H9 (cell line): ENCODE results near the gene PAAF1. TPM values are rescaled to one million over a fixed set of nuclear protein-coding genes. Genes with fewer than 3 reads are reported as not detected.

Source experiments
- DNase-seq: peaks from one replicate; pipeline ENCODE4 v3.0.0-alpha.2; 2017
- H2AFZ ChIP-seq: one replicate; pipeline ENCODE4 v1.6.1; 2013; ENCODE audit warnings: mild to moderate bottlenecking, low read length, control low read depth, moderate library complexity
- H2AK5ac ChIP-seq: 2 replicates; pipeline ENCODE4 v1.6.1; 2013; ENCODE audit warnings: low read length, control low read depth, mixed read lengths; ENCODE audit not compliant: insufficient read length
- H2BK120ac ChIP-seq: one replicate; pipeline ENCODE4 v1.6.1; 2013; ENCODE audit warnings: low read depth, mild to moderate bottlenecking, low read length, control low read depth, inconsistent platforms; ENCODE audit not compliant: poor library complexity, severe bottlenecking
- H2BK12ac ChIP-seq: 2 replicates; pipeline ENCODE4 v1.6.1; 2013; ENCODE audit warnings: low read length, control low read depth, mixed read lengths, low read depth; ENCODE audit not compliant: insufficient read length
- H2BK15ac ChIP-seq: 2 replicates; pipeline ENCODE4 v1.6.1; 2013; ENCODE audit warnings: low read depth, low read length, control low read depth
- H2BK20ac ChIP-seq: one replicate; pipeline ENCODE4 v1.6.1; 2013; ENCODE audit warnings: low read depth, mild to moderate bottlenecking, low read length, control low read depth, inconsistent platforms; ENCODE audit not compliant: poor library complexity, severe bottlenecking
- H2BK5ac ChIP-seq: 2 replicates; pipeline ENCODE4 v1.6.1; 2013; ENCODE audit warnings: low read length, control low read depth, mixed read lengths; ENCODE audit not compliant: insufficient read length
- H3K14ac ChIP-seq: 2 replicates; pipeline ENCODE4 v1.6.1; 2013; ENCODE audit warnings: low read length, control low read depth; ENCODE audit not compliant: insufficient read depth
- H3K18ac ChIP-seq: 2 replicates; pipeline ENCODE4 v1.6.1; 2013; ENCODE audit warnings: low read depth, mild to moderate bottlenecking, mixed read lengths, low read length, control low read depth; ENCODE audit not compliant: insufficient read length
- H3K23ac ChIP-seq: 2 replicates; pipeline ENCODE4 v1.6.1; 2013; ENCODE audit warnings: low read length, control low read depth, mixed read lengths, low read depth; ENCODE audit not compliant: insufficient read length
- H3K23me2 ChIP-seq: 2 replicates; pipeline ENCODE4 v1.6.1; 2013; ENCODE audit warnings: low read depth, mild to moderate bottlenecking, mixed read lengths, low read length, control low read depth; ENCODE audit not compliant: insufficient read length, poor library complexity, severe bottlenecking
- H3K27ac ChIP-seq: 2 replicates; pipeline ENCODE4 v1.5.1; 2013; ENCODE audit warnings: low read length, control low read depth, mixed read lengths, low read depth; ENCODE audit not compliant: insufficient read length
- H3K27me3 ChIP-seq: 2 replicates; pipeline ENCODE4 v1.6.1; 2013; ENCODE audit warnings: low read length, control low read depth, inconsistent platforms; ENCODE audit not compliant: insufficient read depth
- H3K4ac ChIP-seq: 2 replicates; pipeline ENCODE4 v1.6.1; 2013; ENCODE audit warnings: low read depth, mild to moderate bottlenecking, control low read depth, inconsistent platforms, low read length, moderate library complexity
- H3K4me1 ChIP-seq: 2 replicates; pipeline ENCODE4 v1.6.1; 2013; ENCODE audit warnings: low read length, control low read depth, inconsistent platforms; ENCODE audit not compliant: insufficient read depth
- H3K4me2 ChIP-seq: 2 replicates; pipeline ENCODE4 v1.6.1; 2013; ENCODE audit warnings: low read length, control low read depth, mixed read lengths; ENCODE audit not compliant: insufficient read length, insufficient read depth
- H3K56ac ChIP-seq: 2 replicates; pipeline ENCODE4 v1.6.1; 2013; ENCODE audit warnings: low read depth, mild to moderate bottlenecking, mixed read lengths, low read length, control low read depth; ENCODE audit not compliant: insufficient read length
- H3K79me1 ChIP-seq: 2 replicates; pipeline ENCODE4 v1.6.1; 2013; ENCODE audit warnings: low read depth, mild to moderate bottlenecking, moderate library complexity, low read length, control low read depth, inconsistent platforms; ENCODE audit not compliant: insufficient read depth, poor library complexity, severe bottlenecking
- H3K79me2 ChIP-seq: 2 replicates; pipeline ENCODE4 v1.6.1; 2013; ENCODE audit warnings: low read length, control low read depth, inconsistent platforms; ENCODE audit not compliant: insufficient read depth
- H3K9ac ChIP-seq: 2 replicates; pipeline ENCODE4 v1.6.1; 2013; ENCODE audit warnings: low read length, control low read depth, mixed read lengths; ENCODE audit not compliant: insufficient read length; ENCODE audit errors: extremely low read depth
- H3K9me3 ChIP-seq: one replicate; pipeline ENCODE4 v1.6.1; 2013; ENCODE audit warnings: low read depth, low read length, inconsistent platforms; ENCODE audit not compliant: control insufficient read depth
- H3T11ph ChIP-seq: one replicate; pipeline ENCODE4 v1.6.1; 2013; ENCODE audit warnings: mild to moderate bottlenecking, low read length, control low read depth, inconsistent platforms
- H4K20me1 ChIP-seq: one replicate; pipeline ENCODE4 v1.6.1; 2013; ENCODE audit not compliant: control insufficient read depth, insufficient read length, insufficient read depth
- H4K5ac ChIP-seq: 2 replicates; pipeline ENCODE4 v1.6.1; 2013; ENCODE audit warnings: low read depth, mild to moderate bottlenecking, mixed read lengths, low read length, control low read depth; ENCODE audit not compliant: insufficient read length
- H4K8ac ChIP-seq: replicated peaks from 2 replicates; pipeline ENCODE4 v1.6.1; 2013; ENCODE audit warnings: low read length, control low read depth, mixed read lengths, low read depth; ENCODE audit not compliant: insufficient read length
- H4K91ac ChIP-seq: 2 replicates; pipeline ENCODE4 v1.6.1; 2013; ENCODE audit warnings: low read depth, mild to moderate bottlenecking, moderate library complexity, mixed read lengths, low read length, control low read depth; ENCODE audit not compliant: insufficient read length
- H3K27ac Mint-ChIP-seq, 3 experiments: 2 replicates in 2 of 3; 3 replicates in 1 of 3; pipeline ENCODE4 v1.8.0; 2020 to 2021; ENCODE audit warnings: mixed read lengths in 3 of 3, mild to moderate bottlenecking in 1 of 3, moderate library complexity in 1 of 3
- H3K27me3 Mint-ChIP-seq: 2 replicates; pipeline ENCODE4 v1.8.0; 2021; ENCODE audit warnings: low read depth, mild to moderate bottlenecking, moderate library complexity, mixed read lengths
- H3K36me3 Mint-ChIP-seq, 3 experiments: 2 replicates in 2 of 3; 3 replicates in 1 of 3; pipeline ENCODE4 v1.8.0; 2020 to 2021; ENCODE audit warnings: low read depth in 3 of 3, mixed read lengths in 3 of 3; ENCODE audit not compliant: insufficient read depth in 1 of 3
- H3K4me1 Mint-ChIP-seq, 2 experiments: 2 replicates each; pipeline ENCODE4 v1.8.0; 2020; ENCODE audit warnings: mixed read lengths in 2 of 2
- H3K4me3 Mint-ChIP-seq, 2 experiments: 2 replicates in 1 of 2; 3 replicates in 1 of 2; pipeline ENCODE4 v1.8.0; 2020 to 2021; ENCODE audit warnings: mild to moderate bottlenecking in 2 of 2, mixed read lengths in 2 of 2, moderate library complexity in 1 of 2
- H3K9me3 Mint-ChIP-seq, 2 experiments: 2 replicates in 1 of 2; 3 replicates in 1 of 2; pipeline ENCODE4 v1.8.0; 2020; ENCODE audit warnings: mild to moderate bottlenecking in 2 of 2, mixed read lengths in 2 of 2, moderate library complexity in 1 of 2
- WGBS: extraction: QIAGEN DNeasy Blood & Tissue Kit; methylation state at CpG from one replicate; pipeline ENCODE4 v1.1.7; 2013; ENCODE audit warnings: missing lambda C conversion rate, low lambda C conversion rate, mixed read lengths; ENCODE audit not compliant: insufficient read length; ENCODE audit errors: extremely low coverage; 5-methylcytosine and 5-hydroxymethylcytosine counted together
- total RNA-seq: library from RNA; stranded (reverse); gene quantifications from 2 replicates; pipeline ENCODE4 v1.2.1, GENCODE V29; 2021
- TF ChIP-seq, protein P1 (sequence below): fragments of 200-600 bp; sonication (generic); conservative IDR thresholded peaks from 3 replicates; pipeline ENCODE4 v1.8.0; 2021; ENCODE audit warnings: antibody characterized with exemption, mild to moderate bottlenecking

The PAAF1 gene
- total RNA-seq, 1 experiment from 2014 or later = 24.3 TPM

DNA sequence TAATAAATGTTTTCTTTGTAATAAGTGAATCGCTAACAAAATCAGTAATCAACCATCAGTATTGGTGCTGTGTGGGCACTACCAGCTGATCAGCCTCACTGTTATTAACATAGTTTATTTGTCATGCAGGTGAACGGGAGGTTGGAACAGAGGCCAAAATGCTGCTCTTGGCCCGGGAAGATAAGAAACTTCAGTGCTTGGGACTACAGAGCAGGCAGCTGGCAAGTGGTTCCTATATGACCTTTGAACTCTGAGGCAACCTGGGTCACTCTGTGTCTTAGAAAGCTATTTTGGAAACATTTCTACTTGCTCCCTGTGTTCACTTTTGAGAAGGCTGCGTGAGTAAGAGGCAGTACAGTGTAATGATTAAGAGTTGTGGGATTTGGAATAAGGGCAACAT, 37.5 kb downstream of the PAAF1 start:
- no peak overlapping the region for H3K56ac ChIP-seq
- no peak overlapping the region for H2BK12ac ChIP-seq
- 0 out of 7 replicates have a peak overlapping the region, but pooled peaks of 1 of the 3 experiments have one; percentile 69 for H3K27ac Mint-ChIP-seq
- H3K9ac ChIP-seq = no peak overlapping the region
- H4K5ac ChIP-seq = no peak overlapping the region
- no peaks in the 10 kb centered on the region for H3K23me2 ChIP-seq
- H4K20me1 ChIP-seq = no peaks in the 10 kb centered on the region
- no peaks in the 10 kb centered on the region for H3K9me3 Mint-ChIP-seq
- no CpG with 5 or more reads among the region's 4 CpGs for WGBS
- H3K4me3 Mint-ChIP-seq = no peak overlapping the region
- no peak overlapping the region for H2BK20ac ChIP-seq
- no peak overlapping the region for H4K91ac ChIP-seq
- H3T11ph ChIP-seq = no peak overlapping the region
- no peak overlapping the region for H2BK15ac ChIP-seq
- H3K27ac ChIP-seq = no peak overlapping the region
- H3K36me3 Mint-ChIP-seq = peaks cover 10 to 46% (median 37%) of the 10 kb centered on the region in 3 experiments; a peak in 6 of 7 replicates
- no peak overlapping the region for H3K14ac ChIP-seq
- no peaks in the 10 kb centered on the region for H3K4me1 ChIP-seq
- DNase-seq = no peak
- no peak overlapping the region for H2BK5ac ChIP-seq
- H3K27me3 ChIP-seq = no peaks in the 10 kb centered on the region
- H2AFZ ChIP-seq = no peak overlapping the region
- H3K9me3 ChIP-seq = no peaks in the 10 kb centered on the region
- no peaks in the 10 kb centered on the region for H3K27me3 Mint-ChIP-seq
- H3K23ac ChIP-seq = no peak overlapping the region
- H2BK120ac ChIP-seq = no peak overlapping the region
- no peak overlapping the region for H3K18ac ChIP-seq
- H4K8ac ChIP-seq = no peak overlapping the region
- H3K79me2 ChIP-seq = no peaks in the 10 kb centered on the region
- H3K4me1 Mint-ChIP-seq = no peaks in the 10 kb centered on the region
- H3K79me1 ChIP-seq = no peaks in the 10 kb centered on the region
- no peak overlapping the region for H3K4ac ChIP-seq
- TF ChIP-seq, protein P1, sequence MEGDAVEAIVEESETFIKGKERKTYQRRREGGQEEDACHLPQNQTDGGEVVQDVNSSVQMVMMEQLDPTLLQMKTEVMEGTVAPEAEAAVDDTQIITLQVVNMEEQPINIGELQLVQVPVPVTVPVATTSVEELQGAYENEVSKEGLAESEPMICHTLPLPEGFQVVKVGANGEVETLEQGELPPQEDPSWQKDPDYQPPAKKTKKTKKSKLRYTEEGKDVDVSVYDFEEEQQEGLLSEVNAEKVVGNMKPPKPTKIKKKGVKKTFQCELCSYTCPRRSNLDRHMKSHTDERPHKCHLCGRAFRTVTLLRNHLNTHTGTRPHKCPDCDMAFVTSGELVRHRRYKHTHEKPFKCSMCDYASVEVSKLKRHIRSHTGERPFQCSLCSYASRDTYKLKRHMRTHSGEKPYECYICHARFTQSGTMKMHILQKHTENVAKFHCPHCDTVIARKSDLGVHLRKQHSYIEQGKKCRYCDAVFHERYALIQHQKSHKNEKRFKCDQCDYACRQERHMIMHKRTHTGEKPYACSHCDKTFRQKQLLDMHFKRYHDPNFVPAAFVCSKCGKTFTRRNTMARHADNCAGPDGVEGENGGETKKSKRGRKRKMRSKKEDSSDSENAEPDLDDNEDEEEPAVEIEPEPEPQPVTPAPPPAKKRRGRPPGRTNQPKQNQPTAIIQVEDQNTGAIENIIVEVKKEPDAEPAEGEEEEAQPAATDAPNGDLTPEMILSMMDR = no peak
- H2AK5ac ChIP-seq = no peak overlapping the region
- H3K4me2 ChIP-seq = no peak overlapping the region
